A549 (cell line): ENCODE measurements around the gene NDUFA5. TPM values are rescaled to one million over a fixed set of nuclear protein-coding genes. Genes with fewer than 3 reads are reported as not detected.
A peak's percentile ranks its signal among the peaks of the same experiment; 100 is the strongest.

ENCODE experiments used
- ATAC-seq, 2 experiments: fragments of 200-7000 bp in 1 of 2; fragments of >200 bp in 1 of 2; cut with Nextera tagmentation in 1 of 2; cut with Tn5 transposase in 1 of 2; 3 replicates each; pipeline versions ENCODE4 v1.8.0 to v1.9.1; 2018 to 2020; ENCODE audit warnings: mild to moderate bottlenecking in 1 of 2, moderate library complexity in 1 of 2
- CTCF ChIA-PET: fragments of 300-600 bp; sonication (Branson Sonifier 250); formaldehyde crosslinking; extraction: SDS; loops from one replicate; lab custom pipeline; 2021; ENCODE audit warnings: antibody characterized with exemption, inconsistent platforms; lab: Yijun Ruan, JAX
- POLR2A ChIA-PET: fragments of 350-600 bp; formaldehyde crosslinking; extraction: SDS; loops from one replicate; lab custom pipeline; 2021; ENCODE audit warnings: antibody characterized with exemption, inconsistent platforms; lab: Yijun Ruan, JAX
- DNase-seq, 2 experiments: peaks; one replicate each; pipeline versions ENCODE4 v3.0.0 to v3.0.0-alpha.2; 2011 to 2016; ENCODE audit warnings: low read depth in 1 of 2, low spot score in 1 of 2
- FAIRE-seq: peaks from 2 replicates; lab custom pipeline; 2011; peaks lifted over from hg19 to GRCh38; lab: Jason Lieb, UNC
- H3K27ac ChIP-seq, 2 experiments: fragments of >200 bp; sonication (Bioruptor Twin); formaldehyde crosslinking; 3 replicates each; pipeline ENCODE4 v1.5.1; 2016 to 2017
- H3K4me1 ChIP-seq: fragments of >200 bp; sonication (Bioruptor Twin); formaldehyde crosslinking; 3 replicates; pipeline ENCODE4 v1.6.1; 2016
- H3K4me2 ChIP-seq: fragments of >200 bp; sonication (Bioruptor Twin); formaldehyde crosslinking; 3 replicates; pipeline ENCODE4 v1.6.1; 2016
- H3K4me3 ChIP-seq: fragments of >200 bp; sonication (Bioruptor Twin); formaldehyde crosslinking; 3 replicates; pipeline ENCODE4 v1.5.1; 2016
- H3K9me3 ChIP-seq: fragments of >200 bp; sonication (Bioruptor Twin); formaldehyde crosslinking; 3 replicates; pipeline ENCODE4 v1.6.1; 2016
- CBX8 ChIP-seq: fragments of 200-600 bp; sonication (generic); IDR thresholded peaks from 2 replicates; pipeline ENCODE4 v1.6.1; 2016
- CEBPB ChIP-seq, 2 experiments: fragments of >200 bp in 1 of 2; sonication (Bioruptor Twin) in 1 of 2; formaldehyde crosslinking in 1 of 2; IDR thresholded peaks; 2 replicates each; pipeline ENCODE4 v1.6.1; 2012 to 2016
- FOSB ChIP-seq: fragments of 250-450 bp; sonication (Bioruptor Pico); IDR thresholded peaks from 2 replicates; pipeline ENCODE4 v1.5.0; 2020; ENCODE audit warnings: mild to moderate bottlenecking, moderate library complexity
- FOSL2 ChIP-seq, 2 experiments: fragments of 450-650 bp in 1 of 2; fragments of >200 bp in 1 of 2; sonication (Bioruptor Twin) in 1 of 2; formaldehyde crosslinking; IDR thresholded peaks; 2 replicates each; pipeline versions ENCODE4 v1.5.0 to v1.6.1; 2016 to 2020; ENCODE audit warnings: mild to moderate bottlenecking in 1 of 2, moderate library complexity in 1 of 2
- FOXS1 ChIP-seq: fragments of 250-450 bp; sonication (Bioruptor Pico); IDR thresholded peaks from 2 replicates; pipeline ENCODE4 v1.5.0; 2020; ENCODE audit warnings: mild to moderate bottlenecking, moderate library complexity
- GATA3 ChIP-seq: IDR thresholded peaks from 2 replicates; pipeline ENCODE4 v1.6.1; 2012; ENCODE audit warnings: borderline replicate concordance
- HOXB13 ChIP-seq: fragments of 250-450 bp; sonication (Bioruptor Pico); IDR thresholded peaks from 2 replicates; pipeline ENCODE4 v1.5.0; 2020; ENCODE audit warnings: low read depth, mild to moderate bottlenecking, moderate library complexity
- JUN ChIP-seq, 2 experiments: fragments of >200 bp; sonication (Bioruptor Twin); formaldehyde crosslinking; IDR thresholded peaks; 2 replicates in 1 of 2; 3 replicates in 1 of 2; pipeline ENCODE4 v1.6.1; 2016 to 2017
- MAFK ChIP-seq: fragments of 450-650 bp; IDR thresholded peaks from 2 replicates; pipeline ENCODE4 v1.6.1; 2014; ENCODE audit not compliant: partially characterized antibody
- NR3C1 ChIP-seq: fragments of >200 bp; sonication (Bioruptor Twin); formaldehyde crosslinking; IDR thresholded peaks from 3 replicates; pipeline ENCODE4 v1.6.1; 2017
- PHF8 ChIP-seq: fragments of 200-600 bp; sonication (generic); IDR thresholded peaks from 2 replicates; pipeline ENCODE4 v1.6.1; 2016; ENCODE audit warnings: low read depth, mild to moderate bottlenecking, antibody characterized with exemption, moderate library complexity, borderline replicate concordance
- RCOR1 ChIP-seq: fragments of 150-350 bp; IDR thresholded peaks from 2 replicates; pipeline ENCODE4 v1.6.1; 2014; ENCODE audit warnings: antibody characterized with exemption, low read length, low read depth
- REST ChIP-seq: fragments of 200-600 bp; sonication (generic); IDR thresholded peaks from 2 replicates; pipeline ENCODE4 v1.6.1; 2016; ENCODE audit warnings: antibody characterized with exemption, mild to moderate bottlenecking, moderate library complexity
- SREBF2 ChIP-seq: fragments of 450-650 bp; IDR thresholded peaks from 2 replicates; pipeline ENCODE4 v1.6.1; 2014; ENCODE audit warnings: mild to moderate bottlenecking, moderate library complexity
- TFCP2L1 ChIP-seq: fragments of 250-450 bp; sonication (Bioruptor Pico); IDR thresholded peaks from 2 replicates; pipeline ENCODE4 v1.5.0; 2021; ENCODE audit warnings: mild to moderate bottlenecking
- ZFP36 ChIP-seq: fragments of 450-650 bp; IDR thresholded peaks from 2 replicates; pipeline ENCODE4 v1.6.1; 2014; ENCODE audit warnings: borderline replicate concordance; ENCODE audit not compliant: partially characterized antibody
- WGBS: methylation state at CpG from one replicate; pipeline ENCODE4 v1.1.6; 2017; ENCODE audit errors: missing lambda C conversion rate; 5-methylcytosine and 5-hydroxymethylcytosine counted together
- polyA plus RNA-seq, 4 experiments: library from polyadenylated mRNA; depleted of rRNA in 3 of 4; stranded (reverse); fragments of >200 nt; fragmentation: RNase III in 1 of 4; extraction: RNeasy Plus Mini Kit Qiagen cat#74134 plus additional on column Dnase treatment in 1 of 4; gene quantifications; 2 replicates in 3 of 4; 3 replicates in 1 of 4; pipeline ENCODE4 v1.2.3, GENCODE V29; 2011 to 2017
- TF ChIP-seq, protein P1 (sequence below): fragments of 250-450 bp; sonication (Bioruptor Pico); IDR thresholded peaks from 2 replicates; pipeline ENCODE4 v1.5.0; 2020; ENCODE audit warnings: low read depth, mild to moderate bottlenecking, moderate library complexity
- TF ChIP-seq, protein P2 (sequence below): IDR thresholded peaks from 2 replicates; pipeline ENCODE4 v1.6.1; 2012
- TF ChIP-seq, protein P3 (sequence below): fragments of 250-450 bp; sonication (Bioruptor Pico); IDR thresholded peaks from 2 replicates; pipeline ENCODE4 v1.5.0; 2021; ENCODE audit warnings: mild to moderate bottlenecking, moderate library complexity, borderline replicate concordance

NDUFA5 gene
- polyA plus RNA-seq, 2 of the 4 experiments (the other 2 are of a cell fraction), result 58.8 to 64.8 TPM

DNA sequence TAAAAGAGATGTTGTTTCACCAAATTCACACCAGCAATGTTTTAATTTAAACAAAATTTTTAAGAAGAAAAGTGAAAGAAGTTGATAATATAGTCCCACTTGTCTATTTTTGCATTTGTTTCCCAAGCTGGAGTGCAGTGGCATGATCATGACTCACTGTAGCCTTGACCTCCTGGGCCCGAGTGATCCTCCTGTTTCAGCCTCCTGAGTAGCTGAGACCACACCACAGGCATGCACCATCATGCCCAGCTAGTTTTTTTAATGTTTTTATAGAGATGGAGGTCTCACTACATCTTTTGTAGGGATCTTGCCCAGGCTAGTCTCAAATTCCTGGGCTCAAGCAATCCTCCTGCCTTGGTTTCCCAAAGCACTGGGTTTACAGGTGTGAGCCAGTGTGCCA lies 14.1 kb upstream of the NDUFA5 start:
- WGBS, result 41% methylated on average over 1 of the region's 1 CpG
- H3K4me3 ChIP-seq, result no peak overlapping the region
- DNase-seq, result no peak
- H3K4me2 ChIP-seq, result no peak overlapping the region
- ChIA-PET POLR2A (no interaction called here), CTCF (no interaction called here)
- no peak for ATAC-seq
- TF ChIP-seq, protein P1, sequence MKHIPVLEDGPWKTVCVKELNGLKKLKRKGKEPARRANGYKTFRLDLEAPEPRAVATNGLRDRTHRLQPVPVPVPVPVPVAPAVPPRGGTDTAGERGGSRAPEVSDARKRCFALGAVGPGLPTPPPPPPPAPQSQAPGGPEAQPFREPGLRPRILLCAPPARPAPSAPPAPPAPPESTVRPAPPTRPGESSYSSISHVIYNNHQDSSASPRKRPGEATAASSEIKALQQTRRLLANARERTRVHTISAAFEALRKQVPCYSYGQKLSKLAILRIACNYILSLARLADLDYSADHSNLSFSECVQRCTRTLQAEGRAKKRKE (CRISPR knock-in tag), result no peak
- TF ChIP-seq REST, result no peak
- TF ChIP-seq PHF8, result no peak
- no peak for TF ChIP-seq TFCP2L1
- no peak for TF ChIP-seq FOSB (CRISPR knock-in tag)
- TF ChIP-seq, protein P2, sequence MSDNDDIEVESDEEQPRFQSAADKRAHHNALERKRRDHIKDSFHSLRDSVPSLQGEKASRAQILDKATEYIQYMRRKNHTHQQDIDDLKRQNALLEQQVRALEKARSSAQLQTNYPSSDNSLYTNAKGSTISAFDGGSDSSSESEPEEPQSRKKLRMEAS, result no peak
- no peak for TF ChIP-seq NR3C1
- TF ChIP-seq GATA3, result no peak
- TF ChIP-seq CEBPB (IDR thresholded peaks at IDR 0.05), result no peak
- no peak for TF ChIP-seq RCOR1
- no peak for TF ChIP-seq FOSL2 (IDR thresholded peaks at IDR 0.05)
- no peak for TF ChIP-seq FOSL2 (CRISPR knock-in tag; IDR thresholded peaks at IDR 0.05)
- TF ChIP-seq SREBF2, result no peak
- no peak for TF ChIP-seq JUN (IDR thresholded peaks at IDR 0.05)
- TF ChIP-seq FOXS1, result no peak
- TF ChIP-seq CBX8, result no peak
- TF ChIP-seq, protein P3, sequence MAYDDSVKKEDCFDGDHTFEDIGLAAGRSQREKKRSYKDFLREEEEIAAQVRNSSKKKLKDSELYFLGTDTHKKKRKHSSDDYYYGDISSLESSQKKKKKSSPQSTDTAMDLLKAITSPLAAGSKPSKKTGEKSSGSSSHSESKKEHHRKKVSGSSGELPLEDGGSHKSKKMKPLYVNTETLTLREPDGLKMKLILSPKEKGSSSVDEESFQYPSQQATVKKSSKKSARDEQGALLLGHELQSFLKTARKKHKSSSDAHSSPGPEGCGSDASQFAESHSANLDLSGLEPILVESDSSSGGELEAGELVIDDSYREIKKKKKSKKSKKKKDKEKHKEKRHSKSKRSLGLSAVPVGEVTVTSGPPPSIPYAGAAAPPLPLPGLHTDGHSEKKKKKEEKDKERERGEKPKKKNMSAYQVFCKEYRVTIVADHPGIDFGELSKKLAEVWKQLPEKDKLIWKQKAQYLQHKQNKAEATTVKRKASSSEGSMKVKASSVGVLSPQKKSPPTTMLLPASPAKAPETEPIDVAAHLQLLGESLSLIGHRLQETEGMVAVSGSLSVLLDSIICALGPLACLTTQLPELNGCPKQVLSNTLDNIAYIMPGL (CRISPR knock-in tag), result no peak
- TF ChIP-seq ZFP36, result no peak
- FAIRE-seq, result no peak
- H3K27ac ChIP-seq, result no peak overlapping the region
- no peaks in the 10 kb centered on the region for H3K9me3 ChIP-seq
- H3K4me1 ChIP-seq, result no peaks in the 10 kb centered on the region

DNA sequence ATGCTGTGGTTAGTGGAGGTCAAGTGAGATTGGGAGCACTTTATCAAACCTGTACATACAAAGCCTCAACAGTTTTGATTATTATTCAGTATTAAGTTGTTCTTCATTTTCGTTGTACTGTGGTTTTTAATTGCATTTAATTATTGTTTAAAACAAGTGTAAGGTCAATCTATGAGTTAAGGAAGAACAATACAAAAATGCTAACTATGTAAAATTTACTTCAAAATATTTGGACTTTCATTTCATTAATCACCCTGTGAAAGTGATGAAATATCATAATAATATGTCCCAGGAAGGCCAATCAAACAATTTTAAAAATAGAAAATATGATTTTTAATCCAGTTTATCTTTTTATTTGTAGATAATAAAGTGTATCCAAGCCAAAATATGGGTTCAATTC lies 13.6 kb upstream of the NDUFA5 start:
- ChIA-PET CTCF (no interaction called here), POLR2A (no interaction called here)
- no peak for ATAC-seq
- H3K4me1 ChIP-seq, result no peaks in the 10 kb centered on the region
- no peak overlapping the region for H3K4me2 ChIP-seq
- TF ChIP-seq HOXB13 (CRISPR knock-in tag) (no peak), MAFK (peak; percentile 37)
- H3K9me3 ChIP-seq, result no peaks in the 10 kb centered on the region
- H3K4me3 ChIP-seq, result no peak overlapping the region
- DNase-seq, result no peak
- no peak overlapping the region for H3K27ac ChIP-seq
- no peak for FAIRE-seq
- 14% methylated on average over 1 of the region's 1 CpG for WGBS
